ENCODE measurements around the gene CCDC38. TPM values are rescaled to one million over a fixed set of nuclear protein-coding genes. Genes with fewer than 3 reads are reported as not detected.

CCDC38 gene
- total and polyA plus RNA-seq, 9 of the 15 experiments (the other 6 are each of a cell fraction or from before 2014, with no cell fraction given): not detected

GRCh38 chr12:95884998-95885397 lies 57.4 kb downstream of the CCDC38 start:
- WGBS (ENCODE audit: insufficient coverage, low coverage, missing lambda C conversion rate): 0% methylated on average over 3 of the region's 3 CpGs
- Histone ChIP-seq H3K9ac (ENCODE audit: insufficient read depth in 1 of 2, low read depth in 2 of 2, low read length in 2 of 2) (no peak overlapping the region), H3K79me2 (ENCODE audit: control insufficient read depth, insufficient read depth, low read length) (no peaks in the 10 kb centered on the region), H3K27ac (ENCODE audit: extremely low read depth, low read depth, low read length) (no peak overlapping the region), H3K4me2 (ENCODE audit: insufficient read depth, low read length) (no peak overlapping the region), H3K4me3 (no peak overlapping the region), H3K4me1 (replicated peaks in 1 of 2; ENCODE audit: control insufficient read depth in 2 of 2, insufficient read depth in 2 of 2, low read length in 2 of 2) (no peaks in the 10 kb centered on the region), H4K20me1 (replicated peaks; ENCODE audit: control insufficient read depth, insufficient read depth, low read length) (no peaks in the 10 kb centered on the region), H2AFZ (ENCODE audit: low read depth, low read length) (no peak overlapping the region), H3K9me1 (ENCODE audit: control insufficient read depth, insufficient read depth, low read length) (no peaks in the 10 kb centered on the region), H3K27me3 (ENCODE audit: control insufficient read depth in 2 of 2, insufficient read depth in 2 of 2, low read length in 2 of 2) (peaks cover 0 to 13% of the 10 kb centered on the region in 2 experiments; a peak in 3 of 5 replicates), H3K36me3 (ENCODE audit: control insufficient read depth, insufficient read depth, low read length) (no peaks in the 10 kb centered on the region), H3K9me3 (replicated peaks; ENCODE audit: control insufficient read depth, insufficient read depth, low read depth, low read length) (no peaks in the 10 kb centered on the region)
- CTCF ChIA-PET (ENCODE audit: low intra/inter-chr PET ratio): no interaction called here
- DNase-seq (ENCODE audit: extremely low read depth in 1 of 4, low spot score in 3 of 4) (no peak), FAIRE-seq (no peak), ATAC-seq (no peak)
- intact Hi-C loops (cut with micrococcal nuclease): no loop called here
- BruUV-seq (replicated peaks): no TSS peak
- no peak for TF ChIP-seq L3MBTL2 (IDR thresholded peaks at IDR 0.05)
- TF ChIP-seq SMAD3 (CRISPR knock-in tag; conservative IDR thresholded peaks at IDR 0.05): no peak
- TF ChIP-seq, protein P1, sequence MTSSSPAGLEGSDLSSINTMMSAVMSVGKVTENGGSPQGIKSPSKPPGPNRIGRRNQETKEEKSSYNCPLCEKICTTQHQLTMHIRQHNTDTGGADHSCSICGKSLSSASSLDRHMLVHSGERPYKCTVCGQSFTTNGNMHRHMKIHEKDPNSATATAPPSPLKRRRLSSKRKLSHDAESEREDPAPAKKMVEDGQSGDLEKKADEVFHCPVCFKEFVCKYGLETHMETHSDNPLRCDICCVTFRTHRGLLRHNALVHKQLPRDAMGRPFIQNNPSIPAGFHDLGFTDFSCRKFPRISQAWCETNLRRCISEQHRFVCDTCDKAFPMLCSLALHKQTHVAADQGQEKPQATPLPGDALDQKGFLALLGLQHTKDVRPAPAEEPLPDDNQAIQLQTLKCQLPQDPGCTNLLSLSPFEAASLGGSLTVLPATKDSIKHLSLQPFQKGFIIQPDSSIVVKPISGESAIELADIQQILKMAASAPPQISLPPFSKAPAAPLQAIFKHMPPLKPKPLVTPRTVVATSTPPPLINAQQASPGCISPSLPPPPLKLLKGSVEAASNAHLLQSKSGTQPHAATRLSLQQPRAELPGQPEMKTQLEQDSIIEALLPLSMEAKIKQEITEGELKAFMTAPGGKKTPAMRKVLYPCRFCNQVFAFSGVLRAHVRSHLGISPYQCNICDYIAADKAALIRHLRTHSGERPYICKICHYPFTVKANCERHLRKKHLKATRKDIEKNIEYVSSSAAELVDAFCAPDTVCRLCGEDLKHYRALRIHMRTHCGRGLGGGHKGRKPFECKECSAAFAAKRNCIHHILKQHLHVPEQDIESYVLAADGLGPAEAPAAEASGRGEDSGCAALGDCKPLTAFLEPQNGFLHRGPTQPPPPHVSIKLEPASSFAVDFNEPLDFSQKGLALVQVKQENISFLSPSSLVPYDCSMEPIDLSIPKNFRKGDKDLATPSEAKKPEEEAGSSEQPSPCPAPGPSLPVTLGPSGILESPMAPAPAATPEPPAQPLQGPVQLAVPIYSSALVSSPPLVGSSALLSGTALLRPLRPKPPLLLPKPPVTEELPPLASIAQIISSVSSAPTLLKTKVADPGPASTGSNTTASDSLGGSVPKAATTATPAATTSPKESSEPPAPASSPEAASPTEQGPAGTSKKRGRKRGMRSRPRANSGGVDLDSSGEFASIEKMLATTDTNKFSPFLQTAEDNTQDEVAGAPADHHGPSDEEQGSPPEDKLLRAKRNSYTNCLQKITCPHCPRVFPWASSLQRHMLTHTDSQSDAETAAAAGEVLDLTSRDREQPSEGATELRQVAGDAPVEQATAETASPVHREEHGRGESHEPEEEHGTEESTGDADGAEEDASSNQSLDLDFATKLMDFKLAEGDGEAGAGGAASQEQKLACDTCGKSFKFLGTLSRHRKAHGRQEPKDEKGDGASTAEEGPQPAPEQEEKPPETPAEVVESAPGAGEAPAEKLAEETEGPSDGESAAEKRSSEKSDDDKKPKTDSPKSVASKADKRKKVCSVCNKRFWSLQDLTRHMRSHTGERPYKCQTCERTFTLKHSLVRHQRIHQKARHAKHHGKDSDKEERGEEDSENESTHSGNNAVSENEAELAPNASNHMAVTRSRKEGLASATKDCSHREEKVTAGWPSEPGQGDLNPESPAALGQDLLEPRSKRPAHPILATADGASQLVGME (CRISPR knock-in tag; IDR thresholded peaks at IDR 0.05): no peak
- TF ChIP-seq ARID2 (IDR thresholded peaks at IDR 0.05): no peak
- in situ Hi-C loops (cut with MboI): no loop called here
- POLR2A ChIA-PET: no interaction called here
